HL-60 (cell line): ENCODE results near the gene HHAT.

Experiments used
- GABPA ChIP-seq: IDR thresholded peaks from 2 replicates; pipeline ENCODE4 v1.6.1; 2012; ENCODE audit warnings: low read depth
- POLR2AphosphoS5 ChIP-seq: IDR thresholded peaks from 2 replicates; pipeline ENCODE4 v1.6.1; 2012; ENCODE audit warnings: low read depth
- SPI1 ChIP-seq: IDR thresholded peaks from 2 replicates; pipeline ENCODE4 v1.6.1; 2012; ENCODE audit warnings: low read depth, mild to moderate bottlenecking, borderline replicate concordance
- TF ChIP-seq, protein P1 (sequence below): IDR thresholded peaks from one replicate; pipeline ENCODE4 v1.5.1; 2011; ENCODE audit warnings: low read length, control low read depth, inconsistent platforms; ENCODE audit not compliant: insufficient read depth
- TF ChIP-seq, protein P2 (sequence below): IDR thresholded peaks from 2 replicates; pipeline ENCODE4 v1.6.1; 2012; ENCODE audit warnings: low read depth; ENCODE audit not compliant: insufficient replicate concordance

DNA sequence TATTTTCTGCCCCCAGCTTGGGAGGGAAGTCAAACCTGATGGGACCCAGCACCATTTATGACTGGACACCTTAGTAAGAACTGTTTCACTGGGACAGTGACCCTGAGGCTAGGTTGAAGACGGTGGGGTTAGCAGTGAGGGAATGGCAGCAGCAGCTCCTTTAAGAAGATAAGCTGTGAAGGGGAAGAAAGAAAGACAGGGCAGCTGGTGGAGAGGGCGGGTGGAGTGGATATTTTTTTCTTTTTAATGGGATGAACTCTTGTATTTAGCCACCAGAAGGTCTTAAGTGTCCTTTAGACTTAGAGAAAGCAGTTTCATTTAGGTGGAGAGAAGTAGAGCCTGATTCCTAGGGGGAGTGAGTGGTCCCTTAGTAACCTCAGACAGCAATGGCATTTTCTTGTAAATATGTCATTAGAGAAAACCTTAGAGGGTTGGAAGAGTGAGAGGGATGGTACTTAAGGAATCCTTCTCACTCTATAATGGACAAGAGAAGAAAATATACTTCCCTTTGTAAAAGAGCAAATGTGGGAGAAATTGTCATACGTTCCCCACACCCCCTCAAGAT, 187.5 kb downstream of the HHAT start:
- TF ChIP-seq, protein P1, sequence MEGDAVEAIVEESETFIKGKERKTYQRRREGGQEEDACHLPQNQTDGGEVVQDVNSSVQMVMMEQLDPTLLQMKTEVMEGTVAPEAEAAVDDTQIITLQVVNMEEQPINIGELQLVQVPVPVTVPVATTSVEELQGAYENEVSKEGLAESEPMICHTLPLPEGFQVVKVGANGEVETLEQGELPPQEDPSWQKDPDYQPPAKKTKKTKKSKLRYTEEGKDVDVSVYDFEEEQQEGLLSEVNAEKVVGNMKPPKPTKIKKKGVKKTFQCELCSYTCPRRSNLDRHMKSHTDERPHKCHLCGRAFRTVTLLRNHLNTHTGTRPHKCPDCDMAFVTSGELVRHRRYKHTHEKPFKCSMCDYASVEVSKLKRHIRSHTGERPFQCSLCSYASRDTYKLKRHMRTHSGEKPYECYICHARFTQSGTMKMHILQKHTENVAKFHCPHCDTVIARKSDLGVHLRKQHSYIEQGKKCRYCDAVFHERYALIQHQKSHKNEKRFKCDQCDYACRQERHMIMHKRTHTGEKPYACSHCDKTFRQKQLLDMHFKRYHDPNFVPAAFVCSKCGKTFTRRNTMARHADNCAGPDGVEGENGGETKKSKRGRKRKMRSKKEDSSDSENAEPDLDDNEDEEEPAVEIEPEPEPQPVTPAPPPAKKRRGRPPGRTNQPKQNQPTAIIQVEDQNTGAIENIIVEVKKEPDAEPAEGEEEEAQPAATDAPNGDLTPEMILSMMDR: no peak
- no peak for TF ChIP-seq GABPA
- no peak for TF ChIP-seq POLR2AphosphoS5
- TF ChIP-seq, protein P2, sequence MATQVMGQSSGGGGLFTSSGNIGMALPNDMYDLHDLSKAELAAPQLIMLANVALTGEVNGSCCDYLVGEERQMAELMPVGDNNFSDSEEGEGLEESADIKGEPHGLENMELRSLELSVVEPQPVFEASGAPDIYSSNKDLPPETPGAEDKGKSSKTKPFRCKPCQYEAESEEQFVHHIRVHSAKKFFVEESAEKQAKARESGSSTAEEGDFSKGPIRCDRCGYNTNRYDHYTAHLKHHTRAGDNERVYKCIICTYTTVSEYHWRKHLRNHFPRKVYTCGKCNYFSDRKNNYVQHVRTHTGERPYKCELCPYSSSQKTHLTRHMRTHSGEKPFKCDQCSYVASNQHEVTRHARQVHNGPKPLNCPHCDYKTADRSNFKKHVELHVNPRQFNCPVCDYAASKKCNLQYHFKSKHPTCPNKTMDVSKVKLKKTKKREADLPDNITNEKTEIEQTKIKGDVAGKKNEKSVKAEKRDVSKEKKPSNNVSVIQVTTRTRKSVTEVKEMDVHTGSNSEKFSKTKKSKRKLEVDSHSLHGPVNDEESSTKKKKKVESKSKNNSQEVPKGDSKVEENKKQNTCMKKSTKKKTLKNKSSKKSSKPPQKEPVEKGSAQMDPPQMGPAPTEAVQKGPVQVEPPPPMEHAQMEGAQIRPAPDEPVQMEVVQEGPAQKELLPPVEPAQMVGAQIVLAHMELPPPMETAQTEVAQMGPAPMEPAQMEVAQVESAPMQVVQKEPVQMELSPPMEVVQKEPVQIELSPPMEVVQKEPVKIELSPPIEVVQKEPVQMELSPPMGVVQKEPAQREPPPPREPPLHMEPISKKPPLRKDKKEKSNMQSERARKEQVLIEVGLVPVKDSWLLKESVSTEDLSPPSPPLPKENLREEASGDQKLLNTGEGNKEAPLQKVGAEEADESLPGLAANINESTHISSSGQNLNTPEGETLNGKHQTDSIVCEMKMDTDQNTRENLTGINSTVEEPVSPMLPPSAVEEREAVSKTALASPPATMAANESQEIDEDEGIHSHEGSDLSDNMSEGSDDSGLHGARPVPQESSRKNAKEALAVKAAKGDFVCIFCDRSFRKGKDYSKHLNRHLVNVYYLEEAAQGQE: no peak
- no peak for TF ChIP-seq SPI1
